CD4-positive, alpha-beta memory T cell (primary cell): ENCODE results near the gene PPFIA1. TPM values are rescaled to one million over a fixed set of nuclear protein-coding genes. Genes with fewer than 3 reads are reported as not detected.

Experiments
- CTCF ChIA-PET: fragments of 350-600 bp; sonication (Branson Sonifier 250); formaldehyde crosslinking; loops from one replicate; lab custom pipeline; 2021; ENCODE audit warnings: inconsistent platforms; ENCODE audit not compliant: partially characterized antibody; lab: Charles Lee
- POLR2A ChIA-PET: fragments of 350-600 bp; sonication (Branson Sonifier 250); formaldehyde crosslinking; loops from one replicate; lab custom pipeline; 2021; ENCODE audit not compliant: partially characterized antibody; lab: Charles Lee
- DNase-seq, 5 donors: peaks; one replicate each; pipeline versions ENCODE4 v3.0.0 to v3.0.0-alpha.2; 2020 to 2022; ENCODE audit warnings: mixed read lengths in 1 of 5
- H3K27ac ChIP-seq: one replicate; pipeline ENCODE4 v1.7.0; 2013; ENCODE audit warnings: low read depth, low read length
- H3K27me3 ChIP-seq: 2 replicates; pipeline ENCODE4 v1.7.0; 2013; ENCODE audit warnings: mild to moderate bottlenecking, low read length, moderate library complexity; ENCODE audit not compliant: insufficient read depth
- H3K36me3 ChIP-seq: 2 replicates; pipeline ENCODE4 v1.7.0; 2013; ENCODE audit warnings: mild to moderate bottlenecking, low read length, moderate library complexity; ENCODE audit not compliant: insufficient read depth
- H3K4me1 ChIP-seq: 2 replicates; pipeline ENCODE4 v1.7.0; 2013; ENCODE audit warnings: mild to moderate bottlenecking, low read length, moderate library complexity; ENCODE audit not compliant: insufficient read depth
- H3K4me3 ChIP-seq, 2 donors: one replicate each; pipeline ENCODE4 v1.7.0; 2013; ENCODE audit warnings: low read length in 2 of 2, mild to moderate bottlenecking in 1 of 2
- H3K9me3 ChIP-seq, 2 donors: one replicate each; pipeline ENCODE4 v1.7.0; 2013; ENCODE audit warnings: low read length in 2 of 2, control low read depth in 1 of 2; ENCODE audit not compliant: control insufficient read depth in 1 of 2
- H3K27ac Mint-ChIP-seq, 7 donors: one replicate each; pipeline ENCODE4 v1.8.0; 2020 to 2021; ENCODE audit warnings: mixed read lengths in 7 of 7, mild to moderate bottlenecking in 6 of 7, inconsistent platforms in 3 of 7, moderate library complexity in 3 of 7
- H3K27me3 Mint-ChIP-seq, 2 donors: one replicate each; pipeline ENCODE4 v1.8.0; 2020 to 2021; ENCODE audit warnings: mixed read lengths in 2 of 2
- H3K36me3 Mint-ChIP-seq, 2 donors: one replicate each; pipeline ENCODE4 v1.8.0; 2020 to 2021; ENCODE audit warnings: mixed read lengths in 2 of 2, inconsistent platforms in 1 of 2, mild to moderate bottlenecking in 1 of 2
- H3K4me1 Mint-ChIP-seq, 4 donors: one replicate each; pipeline ENCODE4 v1.8.0; 2020 to 2021; ENCODE audit warnings: mixed read lengths in 4 of 4, mild to moderate bottlenecking in 1 of 4
- H3K4me3 Mint-ChIP-seq, 8 donors: one replicate each; pipeline ENCODE4 v1.8.0; 2020 to 2021; ENCODE audit warnings: mixed read lengths in 8 of 8, mild to moderate bottlenecking in 7 of 8, moderate library complexity in 6 of 8, inconsistent platforms in 3 of 8
- H3K9me3 Mint-ChIP-seq, 8 donors: one replicate each; pipeline ENCODE4 v1.8.0; 2020 to 2021; ENCODE audit warnings: mixed read lengths in 8 of 8, mild to moderate bottlenecking in 5 of 8, inconsistent platforms in 3 of 8, moderate library complexity in 1 of 8
- intact Hi-C: fragments of 100-400 bp; cut with micrococcal nuclease; formaldehyde crosslinking; loops from one replicate; pipeline ENCODE4 v1.15.1; 2023
- polyA plus RNA-seq, 2 donors: library from polyadenylated mRNA; unstranded; fragments of 300-500 nt; fragmentation: Illumina TruSeq; gene quantifications; one replicate each; pipeline ENCODE4 v1.2.3, GENCODE V29; 2021
- total RNA-seq, 2 experiments: library from RNA; stranded (reverse); gene quantifications; one replicate each; pipeline ENCODE4 v1.2.3, GENCODE V29; 2021

The PPFIA1 gene
- total and polyA plus RNA-seq, 4 experiments from 2014 or later: 4.3 to 54.8 (median 35.8) TPM

- CTCF ChIA-PET: no interaction called here
- Mint-ChIP-seq H3K4me3 (peak overlapping the region; percentile 61 to 86 (median 76)), H3K36me3 (peaks cover 39 to 58% of the 10 kb centered on the region in 2 donors), H3K27me3 (no peaks in the 10 kb centered on the region), H3K9me3 (no peaks in the 10 kb centered on the region), H3K4me1 (peaks cover 21 to 32% (median 24%) of the 10 kb centered on the region in 4 donors), H3K27ac (peak overlapping the region in 6 of 7 donors; percentile 1 to 80 (median 50))
- Histone ChIP-seq H3K27me3 (no peaks in the 10 kb centered on the region), H3K9me3 (no peaks in the 10 kb centered on the region), H3K27ac (no peak overlapping the region), H3K4me3 (no peak overlapping the region), H3K4me1 (peaks cover 21% of the 10 kb centered on the region), H3K36me3 (peaks cover 4% of the 10 kb centered on the region)
- POLR2A ChIA-PET: no interaction called here
- no peak for DNase-seq
- intact Hi-C loops: no loop called here
These were observed 95.0 kb downstream of the PPFIA1 start for GRCh38 chr11:70365544-70365927.

GRCh38 chr11:70367071-70367470 lies 96.6 kb downstream of the PPFIA1 start:
- intact Hi-C loops: no loop called here
- H3K9me3 Mint-ChIP-seq: peaks cover 0 to 3% (median 0%) of the 10 kb centered on the region in 8 donors
- Histone ChIP-seq H3K4me3 (no peak overlapping the region), H3K27ac (no peak overlapping the region), H3K27me3 (no peaks in the 10 kb centered on the region), H3K9me3 (no peaks in the 10 kb centered on the region), H3K36me3 (peaks cover under 1% of the 10 kb centered on the region), H3K4me1 (peaks cover 21% of the 10 kb centered on the region)
- no peaks in the 10 kb centered on the region for H3K27me3 Mint-ChIP-seq
- H3K4me3 Mint-ChIP-seq: peak overlapping the region in 1 of 8 donors; percentile 26
- DNase-seq: no peak
- CTCF ChIA-PET: no interaction called here
- H3K36me3 Mint-ChIP-seq: peaks cover 34 to 48% of the 10 kb centered on the region in 2 donors
- peaks cover 24 to 38% (median 28%) of the 10 kb centered on the region in 4 donors for H3K4me1 Mint-ChIP-seq
- POLR2A ChIA-PET: no interaction called here
- H3K27ac Mint-ChIP-seq: peak overlapping the region in 2 of 7 donors; percentile 43 to 67

GRCh38 chr11:70368961-70369360 lies 98.5 kb downstream of the PPFIA1 start:
- no peak for DNase-seq
- H3K4me3 ChIP-seq: no peak overlapping the region
- Mint-ChIP-seq H3K27ac (no peak overlapping the region), H3K27me3 (no peaks in the 10 kb centered on the region), H3K4me1 (peaks cover 24 to 34% (median 27%) of the 10 kb centered on the region in 4 donors), H3K36me3 (peaks cover 42 to 48% of the 10 kb centered on the region in 2 donors), H3K9me3 (peaks cover 0 to 3% (median 0%) of the 10 kb centered on the region in 8 donors), H3K4me3 (no peak overlapping the region)
- intact Hi-C loops: no loop called here
- ChIA-PET CTCF (no interaction called here), POLR2A (no interaction called here)
- H3K9me3 ChIP-seq: no peaks in the 10 kb centered on the region
- H3K27ac ChIP-seq: no peak overlapping the region
- H3K4me1 ChIP-seq: peaks cover 21% of the 10 kb centered on the region
- H3K27me3 ChIP-seq: no peaks in the 10 kb centered on the region
- H3K36me3 ChIP-seq: peaks cover 19% of the 10 kb centered on the region

- peaks cover 0 to 3% (median 0%) of the 10 kb centered on the region in 8 donors for H3K9me3 Mint-ChIP-seq
- no peak overlapping the region for H3K4me3 ChIP-seq
- intact Hi-C loops: no loop called here
- CTCF ChIA-PET: no interaction called here
- H3K27ac Mint-ChIP-seq: no peak overlapping the region
- DNase-seq: no peak
- no peaks in the 10 kb centered on the region for H3K27me3 ChIP-seq
- H3K4me3 Mint-ChIP-seq: no peak overlapping the region
- H3K27me3 Mint-ChIP-seq: no peaks in the 10 kb centered on the region
- no peak overlapping the region for H3K27ac ChIP-seq
- no peaks in the 10 kb centered on the region for H3K4me1 ChIP-seq
- POLR2A ChIA-PET: no interaction called here
- H3K36me3 Mint-ChIP-seq: peaks cover 43 to 50% of the 10 kb centered on the region in 2 donors
- peaks cover 21% of the 10 kb centered on the region for H3K36me3 ChIP-seq
- H3K4me1 Mint-ChIP-seq: peaks cover 9 to 14% (median 11%) of the 10 kb centered on the region in 4 donors
- no peaks in the 10 kb centered on the region for H3K9me3 ChIP-seq
These were observed 100.8 kb downstream of the PPFIA1 start for GRCh38 chr11:70371241-70371640.

DNA sequence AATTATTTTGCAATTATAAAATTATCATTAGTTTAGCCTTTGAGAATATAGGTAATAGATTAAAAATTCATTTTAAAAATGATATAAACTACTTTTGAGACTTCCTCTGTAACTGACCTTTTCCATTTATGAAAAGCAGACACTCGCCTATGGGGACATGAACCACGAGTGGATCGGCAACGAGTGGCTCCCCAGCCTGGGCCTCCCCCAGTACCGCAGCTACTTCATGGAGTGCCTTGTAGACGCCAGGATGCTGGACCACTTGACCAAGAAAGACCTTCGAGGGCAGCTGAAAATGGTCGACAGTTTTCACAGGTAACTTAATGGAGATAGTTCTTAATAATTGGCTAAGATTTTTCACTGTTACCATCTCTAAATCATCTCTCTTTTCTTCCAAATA lies 101.6 kb downstream of the PPFIA1 start:
- Mint-ChIP-seq H3K27ac (peak overlapping the region in 1 of 7 donors; percentile 75), H3K36me3 (peaks cover 45 to 53% of the 10 kb centered on the region in 2 donors), H3K4me1 (peaks cover 6 to 11% (median 9%) of the 10 kb centered on the region in 4 donors), H3K4me3 (no peak overlapping the region), H3K27me3 (no peaks in the 10 kb centered on the region), H3K9me3 (peaks cover 0 to 3% (median 0%) of the 10 kb centered on the region in 8 donors)
- H3K36me3 ChIP-seq: peaks cover 26% of the 10 kb centered on the region
- H3K27me3 ChIP-seq: no peaks in the 10 kb centered on the region
- no peak overlapping the region for H3K4me3 ChIP-seq
- no peak overlapping the region for H3K27ac ChIP-seq
- no peak for DNase-seq
- intact Hi-C loops: no loop called here
- no peaks in the 10 kb centered on the region for H3K4me1 ChIP-seq
- no peaks in the 10 kb centered on the region for H3K9me3 ChIP-seq
- ChIA-PET CTCF (no interaction called here), POLR2A (no interaction called here)

GRCh38 chr11:70376621-70377020 lies 106.1 kb downstream of the PPFIA1 start:
- Histone ChIP-seq H3K4me3 (no peak overlapping the region), H3K27ac (no peak overlapping the region), H3K27me3 (no peaks in the 10 kb centered on the region), H3K4me1 (no peaks in the 10 kb centered on the region), H3K36me3 (peaks cover 39% of the 10 kb centered on the region), H3K9me3 (no peaks in the 10 kb centered on the region)
- no peaks in the 10 kb centered on the region for H3K27me3 Mint-ChIP-seq
- POLR2A ChIA-PET: no interaction called here
- no peaks in the 10 kb centered on the region for H3K4me1 Mint-ChIP-seq
- no peaks in the 10 kb centered on the region for H3K9me3 Mint-ChIP-seq
- CTCF ChIA-PET: no interaction called here
- DNase-seq: no peak
- intact Hi-C loops: no loop called here
- no peak overlapping the region for H3K4me3 Mint-ChIP-seq
- no peak overlapping the region for H3K27ac Mint-ChIP-seq
- peaks cover 46 to 65% of the 10 kb centered on the region in 2 donors for H3K36me3 Mint-ChIP-seq

DNA sequence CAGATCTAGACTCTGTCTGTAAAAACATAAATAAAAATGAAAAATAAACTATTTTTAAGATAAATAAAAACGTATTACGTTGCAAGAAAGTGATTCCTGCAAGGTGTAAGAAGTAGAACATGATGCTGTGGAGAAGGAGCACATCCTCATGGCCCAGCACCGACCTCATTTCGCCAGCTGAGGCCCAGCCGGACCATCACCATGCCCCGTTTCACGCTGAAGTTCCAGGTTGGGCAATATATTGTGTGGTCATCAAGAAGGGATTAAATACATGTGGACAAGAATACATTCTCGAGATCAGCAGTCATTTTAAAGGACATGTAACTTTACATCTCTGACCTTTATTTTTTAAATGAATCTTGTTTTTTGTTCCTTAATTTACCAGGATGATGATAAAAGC lies 107.2 kb downstream of the PPFIA1 start:
- peaks cover 47 to 70% of the 10 kb centered on the region in 2 donors for H3K36me3 Mint-ChIP-seq
- no peaks in the 10 kb centered on the region for H3K9me3 ChIP-seq
- CTCF ChIA-PET: no interaction called here
- no peaks in the 10 kb centered on the region for H3K27me3 Mint-ChIP-seq
- H3K4me1 Mint-ChIP-seq: no peaks in the 10 kb centered on the region
- no peak overlapping the region for H3K4me3 ChIP-seq
- H3K9me3 Mint-ChIP-seq: no peaks in the 10 kb centered on the region
- no peak overlapping the region for H3K4me3 Mint-ChIP-seq
- no peak overlapping the region for H3K27ac ChIP-seq
- H3K4me1 ChIP-seq: no peaks in the 10 kb centered on the region
- H3K36me3 ChIP-seq: peaks cover 40% of the 10 kb centered on the region
- H3K27me3 ChIP-seq: no peaks in the 10 kb centered on the region
- DNase-seq: no peak
- intact Hi-C loops: no loop called here
- POLR2A ChIA-PET: no interaction called here
- H3K27ac Mint-ChIP-seq: peak overlapping the region in 1 of 7 donors; percentile 37
